H4 (cell line): Measurements from ENCODE around the gene PHETA1. TPM values are rescaled to one million over a fixed set of nuclear protein-coding genes. Genes with fewer than 3 reads are reported as not detected.
"Not testable (repeated sequence)": the region's sequence is repeated elsewhere in the genome, so short reads cannot be mapped to it uniquely, and the experiment has no call there.

ENCODE experiments used
- DNase-seq: peaks from one replicate; pipeline ENCODE4 v3.0.0-alpha.2; 2015; ENCODE audit warnings: low spot score
- total RNA-seq: library from RNA; depleted of rRNA; stranded (reverse); fragments of >200 nt; shearing (Covaris generic); gene quantifications from 2 replicates; pipeline ENCODE4 v1.2.3, GENCODE V29; 2014

The PHETA1 gene
- total RNA-seq, 1 experiment from 2014 or later: 2.1 TPM

DNA sequence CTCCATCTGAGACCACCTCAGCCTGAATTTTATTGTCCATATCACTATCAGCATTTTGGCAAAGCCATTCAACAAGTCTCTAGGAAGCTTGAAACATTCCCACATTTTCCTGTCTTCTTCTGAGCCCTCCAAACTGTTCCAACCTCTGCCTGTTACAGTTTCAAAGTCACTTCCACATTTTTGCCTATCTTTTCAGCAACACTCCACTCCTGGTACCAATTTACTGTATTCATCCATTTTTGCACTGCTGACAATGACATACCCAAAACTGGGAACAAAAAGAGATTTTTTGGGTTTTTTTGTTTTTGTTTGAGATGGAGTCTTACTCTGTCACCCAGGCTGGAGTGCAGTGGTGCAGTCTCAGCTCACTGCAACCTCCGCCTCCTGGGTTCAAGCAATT lies 4.3 kb upstream of the PHETA1 start:
- DNase-seq: not testable (repeated sequence)

DNA sequence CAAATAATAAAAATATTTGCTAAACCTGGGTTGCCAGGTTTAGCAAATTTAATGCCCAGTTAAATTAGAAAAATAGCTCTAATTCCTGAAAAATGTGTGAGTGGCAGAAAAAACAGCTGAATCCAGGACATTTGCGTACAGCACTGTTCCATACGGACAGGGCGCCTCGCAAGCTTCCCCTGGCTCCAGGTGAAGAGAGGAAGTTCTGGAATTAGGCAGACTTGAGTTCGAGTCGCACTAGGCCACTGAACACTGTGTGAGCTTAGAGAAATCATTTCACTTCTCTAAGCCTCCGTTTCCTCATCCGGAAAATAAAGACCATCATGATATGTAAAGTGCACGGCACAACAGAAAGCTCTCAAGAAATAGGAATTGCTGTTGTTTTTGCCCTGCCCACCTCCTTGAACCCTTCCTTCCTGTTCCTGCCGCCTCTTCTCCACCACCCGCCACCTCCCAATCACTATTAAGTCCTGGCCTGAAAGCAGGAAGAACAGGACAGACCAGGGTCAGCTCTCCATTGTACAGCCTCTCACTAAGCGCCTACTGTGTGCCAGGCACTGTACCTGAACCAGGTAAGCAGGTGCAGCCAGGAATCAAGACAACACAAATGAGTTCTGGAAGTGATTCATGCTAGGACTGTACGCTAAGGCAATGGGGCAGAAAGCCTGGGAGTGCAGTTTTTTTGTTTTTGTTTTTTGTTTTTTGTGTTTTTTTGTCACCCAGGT lies 763 bp upstream of the PHETA1 start:
- no peak for DNase-seq

- DNase-seq: no peak
Observed at GRCh38 chr12:111368291-111368787, 556 bp downstream of the PHETA1 start.

DNA sequence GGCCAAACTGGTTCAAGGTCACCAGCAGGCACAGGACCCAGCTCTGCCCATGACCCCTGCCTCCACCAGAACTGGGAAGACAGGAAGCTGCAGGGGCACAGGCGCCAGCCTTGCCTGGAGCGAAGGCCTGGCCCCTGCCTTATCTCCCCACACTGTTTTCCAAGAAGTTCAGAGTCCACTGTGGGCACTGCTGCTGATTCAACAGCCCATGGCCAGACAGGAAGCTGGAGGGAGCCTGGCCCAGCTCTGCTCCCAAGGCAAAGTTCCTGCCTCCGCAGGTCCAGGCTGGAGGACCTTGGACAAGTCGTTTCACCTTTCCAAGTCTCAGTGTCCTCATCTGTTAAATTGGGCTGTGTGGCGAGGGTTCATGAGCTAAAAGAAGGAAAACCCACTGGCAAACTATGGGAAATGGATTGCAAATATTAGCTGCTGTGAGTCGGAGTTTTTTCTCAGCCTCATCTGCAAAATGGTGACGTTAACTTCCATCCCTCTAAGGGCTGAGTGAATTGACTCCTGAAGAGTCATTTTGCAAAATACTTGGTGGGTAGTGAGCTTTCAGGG lies 1.2 kb downstream of the PHETA1 start:
- DNase-seq: no peak

GRCh38 chr12:111366583-111366982 lies 2.3 kb downstream of the PHETA1 start:
- DNase-seq: no peak

GRCh38 chr12:111366075-111366474 lies 2.8 kb downstream of the PHETA1 start:
- no peak for DNase-seq

DNA sequence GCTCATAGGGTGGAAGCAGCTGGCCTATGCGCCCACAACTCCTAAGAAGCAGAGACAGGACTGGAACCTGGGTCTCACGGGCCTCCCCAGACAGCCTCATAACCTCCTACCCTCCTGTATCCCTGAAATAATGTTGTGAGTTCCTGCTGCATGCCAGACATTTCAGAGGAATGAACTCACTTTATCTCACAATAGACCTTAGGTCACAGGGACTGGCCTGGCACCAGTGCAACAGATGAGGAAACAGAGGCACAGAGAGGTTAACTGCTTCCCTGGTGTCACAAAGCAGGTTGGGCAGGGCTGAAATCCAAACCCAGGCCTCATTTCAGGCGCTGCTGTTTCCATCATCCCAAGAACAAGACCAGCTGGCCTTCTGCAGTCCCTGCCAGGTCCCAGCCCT lies 5.3 kb downstream of the PHETA1 start:
- DNase-seq: no peak

DNA sequence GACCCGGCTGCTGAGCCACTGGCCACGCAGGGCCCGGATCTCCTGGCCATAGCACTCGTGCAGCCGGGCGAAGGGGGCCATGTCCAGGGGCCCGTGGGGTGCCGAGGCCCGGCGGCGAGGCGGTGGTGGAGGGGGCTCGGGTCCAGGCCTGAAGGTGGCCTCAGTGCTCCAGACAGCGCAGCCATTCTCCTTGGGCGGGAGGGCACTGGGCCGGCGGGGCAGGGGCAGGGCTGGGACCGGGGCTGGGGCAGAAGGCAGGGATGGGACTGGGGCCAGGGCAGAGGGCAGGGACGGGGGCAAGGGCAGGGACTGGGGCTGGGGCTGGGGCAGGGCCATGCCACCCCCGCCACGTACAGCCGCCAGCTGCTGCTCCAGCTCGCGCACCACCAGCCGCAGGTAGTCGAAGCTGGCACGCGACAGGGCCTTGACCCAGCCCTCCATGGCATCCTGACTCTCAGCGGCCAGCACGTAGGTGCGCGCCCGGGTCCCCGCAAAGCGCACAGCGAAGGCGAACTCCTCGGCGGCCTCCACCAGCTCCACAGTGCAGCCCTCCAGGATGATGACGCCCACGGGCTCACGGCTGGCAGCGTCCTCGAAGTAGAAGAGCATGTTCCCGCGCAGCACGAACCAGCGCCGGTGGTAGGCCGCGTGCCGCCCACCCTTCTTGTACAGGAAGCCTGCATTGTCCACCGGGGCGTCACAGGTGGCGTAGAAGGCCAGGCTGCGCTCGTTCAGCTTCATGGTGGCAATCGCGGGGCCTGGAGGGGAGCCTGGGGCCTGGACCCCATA lies 6.0 kb downstream of the PHETA1 start:
- no peak for DNase-seq

DNA sequence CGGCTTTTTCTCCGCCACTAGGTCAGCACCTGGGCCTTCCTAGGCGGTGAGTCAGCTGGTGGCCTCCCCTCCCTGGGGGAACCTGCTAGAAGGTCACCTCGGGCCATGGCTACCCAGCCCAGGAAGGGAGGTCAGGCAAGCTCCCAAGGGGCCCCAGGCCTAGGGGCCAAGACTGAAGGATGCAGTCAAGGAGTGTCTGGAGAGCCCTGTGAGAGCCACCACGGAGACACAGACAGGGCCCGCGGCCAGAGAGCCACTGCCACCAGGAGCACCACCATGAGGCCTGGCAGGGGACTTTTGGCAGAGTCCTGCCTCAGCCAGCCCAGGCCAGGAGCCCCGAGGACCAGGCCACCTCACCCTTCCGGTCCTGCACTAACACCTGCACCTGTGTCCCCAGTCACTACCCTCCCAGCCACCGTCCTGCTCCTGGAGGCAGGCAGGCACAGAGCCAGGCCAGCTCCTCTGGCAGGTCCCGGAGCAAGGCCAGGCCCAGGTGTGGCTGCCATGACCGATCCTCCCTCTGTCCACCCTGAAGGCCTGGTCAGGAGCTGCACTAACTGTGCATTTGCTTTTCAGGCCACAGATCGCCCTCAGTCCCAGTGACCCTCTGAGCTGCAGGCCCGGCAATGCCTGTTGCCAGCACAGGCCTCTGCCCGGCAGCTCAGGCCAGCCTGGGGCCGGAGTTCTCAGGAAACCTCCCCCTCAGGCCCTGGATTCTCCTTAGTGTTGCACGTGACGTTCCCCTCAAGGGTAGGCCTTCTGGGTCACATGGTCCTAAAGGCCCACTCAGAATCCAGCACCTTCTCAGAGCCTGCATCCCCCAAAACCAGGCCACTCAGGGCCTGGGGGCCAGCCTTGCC lies 6.9 kb downstream of the PHETA1 start:
- DNase-seq: no peak

- DNase-seq: no peak
Observed at GRCh38 chr12:111361073-111361716, 7.7 kb downstream of the PHETA1 start.

- DNase-seq: no peak
Observed at GRCh38 chr12:111360325-111360930, 8.5 kb downstream of the PHETA1 start.

GRCh38 chr12:111359914-111360276 lies 9.0 kb downstream of the PHETA1 start:
- DNase-seq: no peak

DNA sequence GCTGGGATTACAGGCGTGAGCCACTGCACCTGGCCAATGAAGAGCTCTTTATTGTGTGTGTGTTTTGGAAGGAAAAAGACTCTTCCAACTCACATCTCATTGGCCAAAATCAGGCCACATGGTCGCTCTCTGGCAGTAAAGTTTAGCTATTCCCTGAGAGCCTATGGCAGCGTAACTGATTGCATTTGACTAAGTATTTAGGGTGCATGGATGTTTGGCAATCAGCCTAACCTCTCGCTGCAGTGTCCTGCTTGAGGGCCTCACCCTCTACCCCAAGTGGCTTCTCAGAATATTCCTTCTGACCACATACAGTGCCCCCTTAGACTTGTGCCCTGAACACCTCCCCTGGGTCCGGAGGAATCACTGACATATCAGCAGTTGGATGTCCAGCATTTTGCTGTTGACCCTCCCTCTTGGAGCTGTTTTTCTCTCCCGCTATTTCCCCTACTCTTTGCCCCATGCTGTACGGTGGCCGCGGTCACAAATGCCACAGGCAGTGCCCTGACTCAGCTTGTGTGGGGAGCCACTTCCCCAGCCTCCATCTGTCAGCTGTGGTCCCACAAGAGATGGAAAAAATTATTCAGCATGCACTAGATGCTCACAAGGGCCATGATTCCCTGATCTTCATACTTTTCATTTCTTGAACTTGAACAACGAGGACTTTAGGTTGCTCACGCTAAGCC lies 9.5 kb downstream of the PHETA1 start:
- no peak for DNase-seq

- no peak for DNase-seq
Observed at GRCh38 chr12:111355201-111355925, 13.5 kb downstream of the PHETA1 start.

GRCh38 chr12:111354511-111354910 lies 14.4 kb downstream of the PHETA1 start:
- DNase-seq: no peak

- no peak for DNase-seq
Observed at GRCh38 chr12:111353603-111354295, 15.1 kb downstream of the PHETA1 start.

GRCh38 chr12:111353026-111353425 lies 15.9 kb downstream of the PHETA1 start:
- no peak for DNase-seq

GRCh38 chr12:111352296-111352993 lies 16.4 kb downstream of the PHETA1 start:
- DNase-seq: no peak
